Activated CD8-positive, alpha-beta T cell treated with anti-CD3 and anti-CD28 coated beads, Interleukin-2, amount 10 ng/mL, durations not matched to agents 7 days and 5 days (primary cell): Measurements from ENCODE around the gene CRELD1. TPM values are rescaled to one million over a fixed set of nuclear protein-coding genes. Genes with fewer than 3 reads are reported as not detected.

Experiments
- ATAC-seq: fragments of 150-1000 bp; cut with Tn5 transposase; one replicate; pipeline ENCODE4 v1.10.0; 2021; ENCODE audit warnings: moderate library complexity
- CTCF ChIA-PET: fragments of 350-600 bp; sonication (Branson Sonifier 250); formaldehyde crosslinking; loops from one replicate; lab custom pipeline; 2021; ENCODE audit warnings: antibody characterized with exemption; lab: Charles Lee
- POLR2A ChIA-PET: fragments of 350-600 bp; sonication (Branson Sonifier 250); formaldehyde crosslinking; loops from one replicate; lab custom pipeline; 2021; ENCODE audit warnings: antibody characterized with exemption; lab: Charles Lee
- DNase-seq: peaks from one replicate; pipeline ENCODE4 v3.0.0-alpha.2; 2020
- H3K27ac Mint-ChIP-seq: one replicate; pipeline ENCODE4 v1.8.0; 2021; ENCODE audit warnings: mild to moderate bottlenecking, mixed read lengths
- H3K27me3 Mint-ChIP-seq: one replicate; pipeline ENCODE4 v1.8.0; 2021; ENCODE audit warnings: low read depth, mixed read lengths
- H3K36me3 Mint-ChIP-seq: one replicate; pipeline ENCODE4 v1.8.0; 2021; ENCODE audit warnings: low read depth, mixed read lengths
- H3K4me1 Mint-ChIP-seq: one replicate; pipeline ENCODE4 v1.8.0; 2021; ENCODE audit warnings: low read depth, mixed read lengths
- H3K4me3 Mint-ChIP-seq: one replicate; pipeline ENCODE4 v1.8.0; 2021; ENCODE audit warnings: mild to moderate bottlenecking, mixed read lengths
- H3K9me3 Mint-ChIP-seq: one replicate; pipeline ENCODE4 v1.8.0; 2022; ENCODE audit warnings: mixed read lengths; ENCODE audit not compliant: insufficient read depth
- total RNA-seq, 2 experiments: library from RNA; stranded (reverse); gene quantifications; one replicate each; pipeline ENCODE4 v1.2.3, GENCODE V29; 2021

Gene CRELD1
- total RNA-seq, 2 experiments from 2014 or later, result 10.1 to 10.9 TPM

GRCh38 chr3:9948586-9948985, 15.0 kb downstream of the CRELD1 start:
- H3K27ac Mint-ChIP-seq, result no peak overlapping the region
- H3K4me1 Mint-ChIP-seq, result peaks cover 23% of the 10 kb centered on the region
- ChIA-PET CTCF (interaction anchor here (0.9 to 4.9 kb wide), 2 partner anchors 15 to 33 kb away, joined by 4 to 40 read pairs; partner anchors contain the start of gene CRELD1), POLR2A (interaction anchor here (0.7 kb wide), 1 partner anchor 38 kb away, joined by 3 read pairs; the partner anchor contains the start of gene EMC3)
- peaks cover 8% of the 10 kb centered on the region for H3K36me3 Mint-ChIP-seq
- H3K9me3 Mint-ChIP-seq, result no peaks in the 10 kb centered on the region
- no peak for ATAC-seq
- H3K27me3 Mint-ChIP-seq, result no peaks in the 10 kb centered on the region
- H3K4me3 Mint-ChIP-seq, result no peak overlapping the region
- no peak for DNase-seq

GRCh38 chr3:9949115-9949514, 15.5 kb downstream of the CRELD1 start:
- DNase-seq (no peak), ATAC-seq (no peak)
- Mint-ChIP-seq H3K4me3 (no peak overlapping the region), H3K27ac (no peak overlapping the region), H3K4me1 (peaks cover 23% of the 10 kb centered on the region), H3K36me3 (peaks cover 8% of the 10 kb centered on the region), H3K9me3 (no peaks in the 10 kb centered on the region), H3K27me3 (no peaks in the 10 kb centered on the region)
- ChIA-PET CTCF (interaction anchor here (0.9 to 4.9 kb wide), 2 partner anchors 15 to 33 kb away, joined by 4 to 40 read pairs; partner anchors contain the start of gene CRELD1), POLR2A (interaction anchor here (1.5 kb wide), 1 partner anchor 16 kb away, joined by 5 read pairs; no protein-coding TSS in a partner anchor)

DNA sequence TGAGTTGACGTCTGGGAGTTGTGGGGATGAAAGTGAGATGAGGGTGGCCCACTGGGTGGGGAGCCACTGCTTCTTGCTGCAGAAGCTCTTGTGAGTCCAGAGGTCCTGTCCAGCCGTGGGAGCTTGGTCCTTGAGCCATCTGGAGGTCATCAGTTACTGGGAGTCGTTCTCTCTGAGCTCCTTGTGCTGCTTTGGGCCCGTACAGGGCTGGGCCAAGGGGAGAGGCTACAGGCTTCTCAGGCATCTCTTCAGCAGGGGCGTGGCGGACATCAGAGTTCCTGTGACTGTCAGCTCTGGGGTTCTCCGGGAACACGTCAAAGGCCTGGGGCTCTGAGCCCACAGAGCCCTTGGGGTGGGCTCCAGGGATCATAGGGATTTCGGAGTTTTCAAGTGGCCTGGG, 16.0 kb downstream of the CRELD1 start:
- ATAC-seq, result no peak
- H3K4me3 Mint-ChIP-seq, result no peak overlapping the region
- no peak for DNase-seq
- H3K27me3 Mint-ChIP-seq, result no peaks in the 10 kb centered on the region
- H3K27ac Mint-ChIP-seq, result no peak overlapping the region
- POLR2A ChIA-PET, result interaction anchor here (0.6 to 1.5 kb wide), 2 partner anchors 17 to 58 kb away, joined by 4 to 5 read pairs; no protein-coding TSS in a partner anchor
- H3K36me3 Mint-ChIP-seq, result peaks cover 8% of the 10 kb centered on the region
- CTCF ChIA-PET, result interaction anchor here (0.9 to 4.9 kb wide), 2 partner anchors 16 to 32 kb away, joined by 4 to 40 read pairs; partner anchors contain the start of gene CRELD1
- peaks cover 23% of the 10 kb centered on the region for H3K4me1 Mint-ChIP-seq
- H3K9me3 Mint-ChIP-seq, result no peaks in the 10 kb centered on the region

DNA sequence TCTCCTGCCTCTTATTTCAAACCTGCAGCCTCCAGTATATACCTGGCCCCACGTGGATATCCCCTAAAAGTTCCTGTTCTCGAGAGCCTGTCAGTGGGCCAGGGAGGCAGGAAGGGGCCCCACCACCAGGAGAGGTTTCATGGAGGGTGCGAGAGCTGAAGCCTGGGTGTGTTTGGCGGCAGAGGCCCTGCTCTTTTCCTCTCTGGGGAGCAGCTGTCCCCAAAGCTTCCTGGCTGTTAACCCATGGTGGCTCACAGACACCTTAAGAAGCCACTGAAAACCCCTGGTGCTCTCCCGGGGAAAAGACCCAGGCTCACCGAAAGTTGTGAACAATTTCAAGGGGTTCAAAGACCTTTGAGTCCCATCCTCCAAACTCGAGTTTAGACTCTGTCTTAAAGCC, 17.5 kb downstream of the CRELD1 start:
- no peak for ATAC-seq
- no peaks in the 10 kb centered on the region for H3K9me3 Mint-ChIP-seq
- CTCF ChIA-PET, result interaction anchor here (1.5 to 4.9 kb wide), 2 partner anchors 17 to 371 kb away, joined by 4 to 40 read pairs; partner anchors contain the start of gene CRELD1
- peaks cover 22% of the 10 kb centered on the region for H3K4me1 Mint-ChIP-seq
- H3K4me3 Mint-ChIP-seq, result peak overlapping the region; percentile 78
- peak; percentile 28 for DNase-seq
- H3K27ac Mint-ChIP-seq, result peak overlapping the region; percentile 5
- peaks cover 8% of the 10 kb centered on the region for H3K36me3 Mint-ChIP-seq
- no peaks in the 10 kb centered on the region for H3K27me3 Mint-ChIP-seq
- POLR2A ChIA-PET, result interaction anchor here (1.4 to 1.6 kb wide), 2 partner anchors 18 to 36 kb away, joined by 5 to 10 read pairs; partner anchors contain the start of genes CRELD1 and EMC3

- no peaks in the 10 kb centered on the region for H3K9me3 Mint-ChIP-seq
Measured at GRCh38 chr3:9951598-9951961, 17.9 kb downstream of the CRELD1 start.

DNA sequence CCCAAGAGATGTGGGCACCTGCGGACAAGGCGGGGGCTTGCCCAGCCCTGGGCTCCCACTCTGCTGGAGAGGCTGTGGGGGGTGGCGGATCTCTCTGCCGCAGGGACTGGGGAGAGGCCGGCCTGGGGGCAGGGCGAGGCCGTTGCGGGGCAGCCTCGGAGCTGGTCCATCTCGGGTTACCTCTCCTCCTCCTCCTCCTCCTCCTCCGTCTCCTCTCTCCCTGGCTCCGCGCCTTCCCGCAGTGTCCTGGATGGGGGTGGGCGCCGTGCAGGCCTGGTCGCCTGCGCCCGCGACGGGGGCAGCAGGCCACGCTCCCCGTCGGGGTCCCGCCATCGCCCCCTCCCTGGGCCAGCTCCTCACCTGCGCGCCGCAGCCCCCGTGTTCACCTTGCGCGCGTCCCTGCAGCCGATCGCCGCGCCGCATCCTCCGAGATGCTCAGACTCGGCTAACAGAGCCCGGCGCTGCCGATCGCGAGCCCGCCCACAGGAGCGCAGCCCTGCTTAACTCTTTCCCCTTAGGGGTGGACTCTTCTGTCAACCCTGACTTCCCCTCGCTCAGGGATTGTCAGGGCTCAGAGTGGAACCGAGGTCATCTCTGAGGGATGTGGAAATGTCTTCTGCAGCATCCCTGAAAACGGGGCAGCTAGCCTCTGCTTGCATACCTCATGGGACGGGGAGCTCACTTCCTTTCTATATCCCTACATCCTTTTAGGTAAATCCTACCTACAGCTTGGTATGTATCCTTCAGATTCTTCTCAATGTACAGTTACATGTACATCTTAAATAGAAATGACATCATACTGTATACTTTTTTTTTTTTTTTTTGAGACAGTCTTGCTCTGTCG, 18.6 kb downstream of the CRELD1 start, which contains the start of gene PRRT3:
Gene PRRT3, minus strand, starts transcription at position 447 of the 844 bp plus-strand sequence. CDS start 2,293 bp downstream, outside the sequence.
- POLR2A ChIA-PET, result interaction anchor here (0.9 to 1.6 kb wide), 4 partner anchors 12 to 108 kb away, joined by 3 to 10 read pairs (median 4); partner anchors contain the start of genes CRELD1, EMC3 and RPUSD3
- H3K27ac Mint-ChIP-seq, result peak within 1 kb of the TSS; percentile 68
- peak within 1 kb of the TSS; percentile 78 for H3K4me3 Mint-ChIP-seq
- H3K4me1 Mint-ChIP-seq, result peaks cover 20% of the 10 kb centered on the region
- H3K9me3 Mint-ChIP-seq, result no peaks in the 10 kb centered on the region
- H3K27me3 Mint-ChIP-seq, result no peaks in the 10 kb centered on the region
- DNase-seq, result peak; percentile 74
- ATAC-seq, result peak; percentile 88
- H3K36me3 Mint-ChIP-seq, result peaks cover 5% of the 10 kb centered on the region
- CTCF ChIA-PET, result interaction anchor here (1.1 to 4.9 kb wide), 4 partner anchors 10 to 370 kb away, joined by 3 to 40 read pairs (median 4); partner anchors contain the start of gene CRELD1

More at GRCh38 chr3:9951598-9951961, 17.9 kb downstream of the CRELD1 start:
- DNase-seq (no peak), ATAC-seq (peak; percentile 23)
- peaks cover 20% of the 10 kb centered on the region for H3K4me1 Mint-ChIP-seq
- peaks cover 5% of the 10 kb centered on the region for H3K36me3 Mint-ChIP-seq
- peak overlapping the region; percentile 78 for H3K4me3 Mint-ChIP-seq
- H3K27ac Mint-ChIP-seq, result no peak overlapping the region
- ChIA-PET POLR2A (interaction anchor here (0.9 to 1.6 kb wide), 4 partner anchors 13 to 107 kb away, joined by 3 to 10 read pairs (median 4); partner anchors contain the start of genes CRELD1, EMC3 and RPUSD3), CTCF (interaction anchor here (1.5 to 4.9 kb wide), 2 partner anchors 18 to 371 kb away, joined by 4 to 40 read pairs; partner anchors contain the start of gene CRELD1)
- no peaks in the 10 kb centered on the region for H3K27me3 Mint-ChIP-seq

DNA sequence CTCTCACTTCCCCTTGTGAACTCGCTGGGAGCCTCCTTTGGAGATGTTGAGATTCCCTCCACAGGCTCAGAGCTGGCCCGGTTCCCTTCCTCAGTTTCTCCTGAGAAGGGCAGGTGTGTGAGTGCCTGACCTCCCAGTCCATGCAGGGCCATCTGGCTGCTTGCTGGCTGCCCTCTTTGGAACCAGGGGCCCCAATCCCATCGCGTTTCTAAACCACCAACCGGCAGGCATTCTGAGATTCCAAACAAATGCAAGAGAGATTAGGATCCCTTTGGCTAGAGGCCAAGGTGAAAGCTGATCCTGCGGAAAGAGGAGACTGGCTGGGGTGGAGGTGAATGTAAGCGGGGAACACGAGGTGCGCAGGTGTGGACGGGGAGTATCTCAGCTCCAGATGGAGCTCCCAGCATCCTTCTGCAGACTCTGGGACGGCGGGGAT, 21.5 kb downstream of the CRELD1 start:
- POLR2A ChIA-PET, result no interaction called here
- no peak overlapping the region for H3K27ac Mint-ChIP-seq
- no peaks in the 10 kb centered on the region for H3K9me3 Mint-ChIP-seq
- CTCF ChIA-PET, result interaction anchor here (0.7 to 2.2 kb wide), 4 partner anchors 9 to 24 kb away, joined by 3 to 11 read pairs (median 4); partner anchors contain the start of gene CRELD1
- H3K27me3 Mint-ChIP-seq, result no peaks in the 10 kb centered on the region
- no peak overlapping the region for H3K4me3 Mint-ChIP-seq
- DNase-seq, result no peak
- H3K36me3 Mint-ChIP-seq, result no peaks in the 10 kb centered on the region
- H3K4me1 Mint-ChIP-seq, result peaks cover 20% of the 10 kb centered on the region
- no peak for ATAC-seq

GRCh38 chr3:9955611-9956352, 22.1 kb downstream of the CRELD1 start:
- no peak for DNase-seq
- ChIA-PET CTCF (interaction anchor here (1.2 to 2.2 kb wide), 4 partner anchors 9 to 25 kb away, joined by 4 to 11 read pairs (median 4); partner anchors contain the start of gene CRELD1), POLR2A (no interaction called here)
- Mint-ChIP-seq H3K36me3 (no peaks in the 10 kb centered on the region), H3K4me1 (peaks cover 17% of the 10 kb centered on the region), H3K4me3 (no peak overlapping the region), H3K27ac (no peak overlapping the region), H3K27me3 (no peaks in the 10 kb centered on the region), H3K9me3 (no peaks in the 10 kb centered on the region)
- ATAC-seq, result no peak

DNA sequence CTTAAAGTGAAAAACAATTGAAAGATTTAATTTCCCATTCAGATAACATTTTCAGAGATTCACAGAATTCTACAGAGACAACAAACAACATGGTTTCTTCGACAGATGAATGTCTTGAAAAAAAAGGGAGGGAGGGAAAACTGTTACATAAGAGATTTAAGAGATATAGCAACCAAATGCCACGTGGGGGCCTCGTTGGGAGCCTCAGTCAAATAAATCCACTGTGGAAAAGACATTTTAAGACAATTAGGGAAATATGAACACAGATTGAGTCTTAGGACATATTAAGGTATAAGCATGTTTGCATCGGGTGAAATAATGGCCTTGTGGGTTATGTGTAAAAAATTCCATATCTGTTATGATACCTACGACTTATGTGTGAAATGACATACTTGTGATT, 23.6 kb downstream of the CRELD1 start:
- no peak overlapping the region for H3K27ac Mint-ChIP-seq
- POLR2A ChIA-PET, result no interaction called here

GRCh38 chr3:9965200-9965875, 31.7 kb downstream of the CRELD1 start:
- ChIA-PET CTCF (interaction anchor here (2.0 kb wide), 1 partner anchor 33 kb away, joined by 5 read pairs; no protein-coding TSS in a partner anchor), POLR2A (interaction anchor here (0.7 to 1.0 kb wide), 2 partner anchors 11 to 21 kb away, joined by 3 read pairs; partner anchors contain the start of gene EMC3)
- Mint-ChIP-seq H3K4me1 (no peaks in the 10 kb centered on the region), H3K27ac (no peak overlapping the region), H3K36me3 (peaks cover 40% of the 10 kb centered on the region), H3K27me3 (no peaks in the 10 kb centered on the region), H3K9me3 (no peaks in the 10 kb centered on the region), H3K4me3 (no peak overlapping the region)
- ATAC-seq (no peak), DNase-seq (no peak)

More for the DNA sequence above, 23.6 kb downstream of the CRELD1 start:
- ATAC-seq (no peak), DNase-seq (no peak)
- H3K27me3 Mint-ChIP-seq, result no peaks in the 10 kb centered on the region
- H3K4me3 Mint-ChIP-seq, result no peak overlapping the region
- no peaks in the 10 kb centered on the region for H3K9me3 Mint-ChIP-seq
- H3K36me3 Mint-ChIP-seq, result peaks cover 2% of the 10 kb centered on the region
- CTCF ChIA-PET, result no interaction called here
- H3K4me1 Mint-ChIP-seq, result peaks cover 6% of the 10 kb centered on the region
